LNCaP clone FGC (cell line): ENCODE measurements around the gene MEGF11.

Source experiments
- DNase-seq: peaks from one replicate; pipeline ENCODE4 v3.0.0-alpha.2; 2011; ENCODE audit warnings: low read depth
- H3K4me3 ChIP-seq: 2 replicates; pipeline ENCODE4 v1.5.1; 2011; ENCODE audit warnings: mild to moderate bottlenecking, low read depth, low read length, control low read depth
- CTCF ChIP-seq: IDR thresholded peaks from 2 replicates; pipeline ENCODE4 v1.5.1; 2012; ENCODE audit warnings: mild to moderate bottlenecking; ENCODE audit not compliant: control insufficient read depth, insufficient read depth; ENCODE audit errors: extremely low read depth

The MEGF11 gene

DNA sequence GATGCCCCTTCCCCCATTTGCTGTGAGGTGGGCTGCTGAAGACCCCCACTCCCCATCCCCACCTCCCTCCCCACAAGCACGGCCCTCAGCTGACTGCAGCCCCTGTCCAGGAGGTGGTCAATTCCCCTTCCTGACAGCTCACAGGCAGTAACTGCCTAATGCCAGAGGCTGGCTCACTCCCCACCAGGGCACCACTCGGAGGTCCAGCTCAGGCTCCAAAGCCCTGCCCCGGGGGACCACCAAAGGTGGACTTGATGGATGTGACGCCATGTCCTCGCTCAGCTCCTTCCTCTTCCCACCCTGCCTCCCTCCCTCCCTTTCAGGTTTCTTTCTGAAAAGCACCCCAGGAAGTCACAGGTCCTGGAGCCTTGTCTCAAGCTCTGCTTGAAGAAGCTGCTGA is 82.8 kb downstream of the MEGF11 start:
- H3K4me3 ChIP-seq: no peak overlapping the region
- DNase-seq: no peak
- TF ChIP-seq CTCF: no peak

DNA sequence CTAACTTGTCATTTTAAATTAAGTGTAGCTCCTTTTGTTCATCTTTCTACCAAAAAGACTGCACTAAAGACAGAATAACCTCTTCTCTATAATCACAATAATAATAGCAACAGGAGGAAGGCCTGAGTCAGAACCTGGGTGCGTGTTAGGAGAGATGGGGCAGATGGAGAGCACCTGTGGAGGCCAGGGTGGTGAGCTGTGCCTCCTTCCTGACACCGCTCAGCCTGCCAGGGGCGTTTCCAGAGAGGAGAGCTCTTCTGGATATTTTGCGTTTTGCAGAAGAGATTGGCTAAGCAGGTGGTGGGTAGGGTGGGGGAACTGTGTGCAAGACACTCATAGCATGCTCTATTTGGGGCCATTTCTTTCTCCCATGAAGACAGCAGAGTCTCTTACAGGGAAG is 83.5 kb downstream of the MEGF11 start:
- H3K4me3 ChIP-seq: no peak overlapping the region
- no peak for DNase-seq
- no peak for TF ChIP-seq CTCF

- no peak overlapping the region for H3K4me3 ChIP-seq
- no peak for DNase-seq
- TF ChIP-seq CTCF: no peak
Measured at GRCh38 chr15:66169625-66170024, 83.9 kb downstream of the MEGF11 start.

- H3K4me3 ChIP-seq: no peak overlapping the region
- no peak for DNase-seq
- no peak for TF ChIP-seq CTCF
Measured at GRCh38 chr15:66169023-66169422, 84.5 kb downstream of the MEGF11 start.

- TF ChIP-seq CTCF: no peak
- no peak overlapping the region for H3K4me3 ChIP-seq
Measured at GRCh38 chr15:66167854-66168253, 85.7 kb downstream of the MEGF11 start.

DNA sequence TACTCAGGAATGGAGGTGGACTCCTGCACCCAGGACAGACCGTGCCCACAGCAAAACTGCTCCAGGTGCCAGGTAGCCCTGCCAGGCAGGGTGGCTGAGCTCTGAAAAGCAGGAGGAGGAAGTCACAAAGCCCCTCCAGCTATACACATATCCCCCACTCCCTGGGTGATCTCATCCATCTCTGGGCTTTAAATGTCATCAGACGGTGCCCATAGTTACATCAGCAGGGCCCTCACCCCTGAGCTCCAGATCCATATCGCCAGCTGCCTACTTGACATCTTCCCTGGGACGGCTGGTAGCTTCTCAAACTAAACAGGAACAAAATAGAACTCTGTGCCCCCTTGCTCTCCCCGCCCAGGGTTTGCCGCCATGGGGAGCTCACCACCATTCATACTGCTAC is 87.7 kb downstream of the MEGF11 start:
- DNase-seq: no peak
- no peak for TF ChIP-seq CTCF
- no peak overlapping the region for H3K4me3 ChIP-seq

More at GRCh38 chr15:66167854-66168253, 85.7 kb downstream of the MEGF11 start:
- DNase-seq: no peak

- TF ChIP-seq CTCF: no peak
- H3K4me3 ChIP-seq: no peak overlapping the region
- no peak for DNase-seq
Measured at GRCh38 chr15:66164788-66165187, 88.8 kb downstream of the MEGF11 start.
